Transverse colon (tissue), 4 donors: ENCODE results near the gene SNX30. TPM values are rescaled to one million over a fixed set of nuclear protein-coding genes. Genes with fewer than 3 reads are reported as not detected.

Source experiments
- DNase-seq: peaks from one replicate; pipeline ENCODE4 v3.0.0-alpha.2; 2019
- H3K27ac ChIP-seq, 4 donors: fragments of 200-600 bp; sonication (generic); 2 replicates each; pipeline ENCODE4 v1.5.1; 2016 to 2018; ENCODE audit warnings: inconsistent platforms in 4 of 4
- H3K27me3 ChIP-seq: fragments of 200-600 bp; sonication (generic); 2 replicates; pipeline ENCODE4 v1.5.1; 2017; ENCODE audit warnings: inconsistent platforms
- H3K36me3 ChIP-seq, 4 donors: fragments of 200-600 bp; sonication (generic); 2 replicates each; pipeline ENCODE4 v1.5.1; 2017 to 2019; ENCODE audit warnings: inconsistent platforms in 4 of 4
- H3K4me1 ChIP-seq, 4 donors: fragments of 200-600 bp; sonication (generic); 2 replicates each; pipeline ENCODE4 v1.5.1; 2017 to 2020; ENCODE audit warnings: inconsistent platforms in 4 of 4
- H3K4me3 ChIP-seq, 4 donors: fragments of 200-600 bp; sonication (generic); 1 replicate in 1 of 4; 2 replicates in 3 of 4; pipeline versions ENCODE4 v1.5.1 to v1.6.1; 2017 to 2019; ENCODE audit warnings: inconsistent platforms in 4 of 4
- H3K9me3 ChIP-seq, 2 donors: fragments of 200-600 bp; sonication (generic); 2 replicates each; pipeline ENCODE4 v1.5.1; 2017 to 2019; ENCODE audit warnings: inconsistent platforms in 2 of 2
- EP300 ChIP-seq: sonication (generic); formaldehyde crosslinking; IDR thresholded peaks from one replicate; pipeline ENCODE4 v1.6.1; 2017; ENCODE audit warnings: antibody characterized with exemption, low read depth
- POLR2A ChIP-seq: fragments of 450-650 bp; IDR thresholded peaks from one replicate; pipeline ENCODE4 v1.6.1; 2016; ENCODE audit warnings: antibody characterized with exemption, mild to moderate bottlenecking, moderate library complexity
- POLR2AphosphoS5 ChIP-seq, 3 donors: sonication (generic); formaldehyde crosslinking; IDR thresholded peaks; one replicate each; pipeline ENCODE4 v1.6.1; 2016; ENCODE audit warnings: antibody characterized with exemption in 3 of 3
- WGBS, 2 donors: methylation state at CpG; one replicate each; pipeline ENCODE4 v1.1.5; 2018; ENCODE audit warnings: low coverage in 1 of 2; 5-methylcytosine and 5-hydroxymethylcytosine counted together
- in situ Hi-C, 4 donors: fragments of 200-750 bp; cut with MboI; loops; one replicate each; pipeline versions ENCODE4 v1.15.0 to v1.15.1; 2017; ENCODE audit warnings: low sequenced_read_pairs in 3 of 4, low pct_ligation_motif_present in 1 of 4, low pct_unique_long_range_greater_than_20kb in 1 of 4
- intact Hi-C: fragments of 100-400 bp; cut with DNase I; formaldehyde crosslinking; loops from one replicate; pipeline ENCODE4 v1.15.1; 2023; ENCODE audit warnings: low total_unique reads
- total RNA-seq, 4 donors: library from RNA; depleted of rRNA; stranded (reverse); fragments of >200 nt; gene quantifications; one replicate each; pipeline ENCODE4 v1.1.0, GENCODE V29; 2016
- TF ChIP-seq, protein P1 (sequence below), 5 experiments: fragments of 200-600 bp in 3 of 5; fragments of 450-650 bp in 2 of 5; sonication (generic) in 3 of 5; IDR thresholded peaks; 1 replicate in 2 of 5; 2 replicates in 3 of 5; pipeline ENCODE4 v1.5.1; 2016 to 2017; ENCODE audit warnings: antibody characterized with exemption in 5 of 5, inconsistent platforms in 3 of 5, mild to moderate bottlenecking in 2 of 5, moderate library complexity in 1 of 5

SNX30 gene
- total RNA-seq, 4 donors from 2014 or later, result 15.7 to 46.4 (median 45.7) TPM

GRCh38 chr9:112822618-112823017 is 72.1 kb downstream of the SNX30 start:
- Histone ChIP-seq H3K9me3 (no peaks in the 10 kb centered on the region), H3K27me3 (no peaks in the 10 kb centered on the region), H3K36me3 (peaks cover 0 to 7% (median 2%) of the 10 kb centered on the region in 4 donors), H3K4me3 (no peak overlapping the region), H3K4me1 (peaks cover 0 to 6% (median 4%) of the 10 kb centered on the region in 4 donors), H3K27ac (no peak overlapping the region)
- DNase-seq, result no peak
- 74 to 76% methylated on average over 3 of the region's 3 CpGs for WGBS, 2 donors
- in situ Hi-C loops, result loop anchor here in 1 of 4 donors (25.0 kb wide), 1 partner anchor 735 kb away; no protein-coding TSS in a partner anchor
- intact Hi-C loops, result no loop called here
- no peak for TF ChIP-seq POLR2A
- TF ChIP-seq, protein P1, sequence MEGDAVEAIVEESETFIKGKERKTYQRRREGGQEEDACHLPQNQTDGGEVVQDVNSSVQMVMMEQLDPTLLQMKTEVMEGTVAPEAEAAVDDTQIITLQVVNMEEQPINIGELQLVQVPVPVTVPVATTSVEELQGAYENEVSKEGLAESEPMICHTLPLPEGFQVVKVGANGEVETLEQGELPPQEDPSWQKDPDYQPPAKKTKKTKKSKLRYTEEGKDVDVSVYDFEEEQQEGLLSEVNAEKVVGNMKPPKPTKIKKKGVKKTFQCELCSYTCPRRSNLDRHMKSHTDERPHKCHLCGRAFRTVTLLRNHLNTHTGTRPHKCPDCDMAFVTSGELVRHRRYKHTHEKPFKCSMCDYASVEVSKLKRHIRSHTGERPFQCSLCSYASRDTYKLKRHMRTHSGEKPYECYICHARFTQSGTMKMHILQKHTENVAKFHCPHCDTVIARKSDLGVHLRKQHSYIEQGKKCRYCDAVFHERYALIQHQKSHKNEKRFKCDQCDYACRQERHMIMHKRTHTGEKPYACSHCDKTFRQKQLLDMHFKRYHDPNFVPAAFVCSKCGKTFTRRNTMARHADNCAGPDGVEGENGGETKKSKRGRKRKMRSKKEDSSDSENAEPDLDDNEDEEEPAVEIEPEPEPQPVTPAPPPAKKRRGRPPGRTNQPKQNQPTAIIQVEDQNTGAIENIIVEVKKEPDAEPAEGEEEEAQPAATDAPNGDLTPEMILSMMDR (IDR thresholded peaks at IDR 0.05), result no peak
- no peak for TF ChIP-seq EP300
- TF ChIP-seq POLR2AphosphoS5 (IDR thresholded peaks at IDR 0.05), result no peak

- Histone ChIP-seq H3K27ac (no peak overlapping the region), H3K36me3 (peaks cover 0 to 7% (median 0%) of the 10 kb centered on the region in 4 donors), H3K4me3 (no peak overlapping the region), H3K9me3 (no peaks in the 10 kb centered on the region), H3K27me3 (no peaks in the 10 kb centered on the region), H3K4me1 (peaks cover 0 to 6% (median 4%) of the 10 kb centered on the region in 4 donors)
- in situ Hi-C loops, result loop anchor here in 1 of 4 donors (25.0 kb wide), 1 partner anchor 736 kb away; no protein-coding TSS in a partner anchor
- intact Hi-C loops, result no loop called here
- TF ChIP-seq POLR2AphosphoS5 (IDR thresholded peaks at IDR 0.05) (no peak), EP300 (no peak), POLR2A (no peak)
- TF ChIP-seq, protein P1 (IDR thresholded peaks at IDR 0.05), result no peak
- no peak for DNase-seq
- WGBS, 2 donors, result 42 to 66% methylated on average over 3 of the region's 3 CpGs
Measured at GRCh38 chr9:112823257-112823656, 72.7 kb downstream of the SNX30 start.

DNA sequence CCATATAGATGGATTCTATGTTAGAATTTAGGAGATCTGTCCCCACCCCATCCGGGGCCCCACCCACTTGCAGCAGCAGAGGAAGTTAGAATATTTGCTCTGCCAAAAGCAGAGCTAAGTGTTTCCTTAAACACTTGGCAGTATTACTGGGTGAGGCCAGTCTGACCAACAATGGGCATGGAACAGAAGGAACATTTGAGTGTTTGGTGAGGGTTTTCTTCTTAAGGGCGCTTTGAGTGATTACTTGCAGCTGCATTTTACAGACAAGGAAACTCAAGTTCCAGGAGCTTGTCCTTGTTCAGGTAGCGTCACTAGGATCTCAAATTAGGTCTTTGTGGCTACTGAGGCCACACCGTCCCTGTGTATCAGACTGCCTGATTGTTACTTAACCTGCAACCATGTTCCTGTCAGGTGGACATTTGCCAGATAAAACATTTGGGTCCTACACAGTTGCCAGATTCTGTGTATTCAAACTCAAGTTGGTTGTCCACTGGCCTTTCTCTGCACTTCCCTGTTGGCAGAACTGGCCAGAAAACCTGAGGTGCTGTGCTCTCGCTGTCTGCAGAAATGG is 80.8 kb downstream of the SNX30 start:
- Histone ChIP-seq H3K36me3 (no peaks in the 10 kb centered on the region), H3K4me1 (peaks cover 6 to 47% (median 35%) of the 10 kb centered on the region in 4 donors), H3K4me3 (peak overlapping the region in 1 of 4 donors; percentile 4), H3K9me3 (no peaks in the 10 kb centered on the region), H3K27me3 (no peaks in the 10 kb centered on the region), H3K27ac (peak overlapping the region; percentile 66 to 87 (median 76))
- TF ChIP-seq, protein P1 (IDR thresholded peaks at IDR 0.05), result no peak
- TF ChIP-seq POLR2AphosphoS5 (IDR thresholded peaks at IDR 0.05) (peak in 1 of 3 donors; percentile 42), EP300 (no peak), POLR2A (no peak)
- 53% methylated on average over 5 of the region's 5 CpGs; no CpG with 5 or more reads in 1 of the 2 donors for WGBS, 2 donors
- intact Hi-C loops, result no loop called here
- peak; percentile 78 for DNase-seq
- in situ Hi-C loops, result no loop called here

DNA sequence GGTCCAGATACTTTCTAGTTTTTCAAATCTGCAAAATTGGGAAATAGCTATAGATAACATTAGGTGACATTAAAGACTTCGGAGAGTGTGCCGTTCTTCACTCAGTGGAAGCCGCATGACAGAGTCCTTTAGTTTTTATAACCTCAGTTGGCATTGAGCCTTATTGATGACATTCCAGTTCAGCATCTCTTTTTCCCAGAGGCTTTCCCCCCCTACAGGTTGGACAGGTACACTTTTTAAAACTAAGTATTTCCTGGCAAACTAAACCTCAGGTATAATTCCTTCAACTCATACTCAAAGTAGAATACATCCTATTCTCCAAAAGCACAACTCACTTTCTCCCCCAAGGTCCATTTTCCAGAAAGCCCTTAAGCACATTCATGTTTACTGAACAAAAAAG is 81.4 kb downstream of the SNX30 start:
- intact Hi-C loops, result no loop called here
- H3K4me3 ChIP-seq, result peak overlapping the region in 1 of 4 donors; percentile 4
- no peaks in the 10 kb centered on the region for H3K27me3 ChIP-seq
- peak overlapping the region; percentile 66 to 87 (median 76) for H3K27ac ChIP-seq
- WGBS, 2 donors, result 46 to 64% methylated on average over 3 of the region's 3 CpGs
- no peaks in the 10 kb centered on the region for H3K36me3 ChIP-seq
- TF ChIP-seq EP300 (no peak), POLR2AphosphoS5 (IDR thresholded peaks at IDR 0.05) (no peak), POLR2A (no peak)
- TF ChIP-seq, protein P1 (IDR thresholded peaks at IDR 0.05), result no peak
- no peaks in the 10 kb centered on the region for H3K9me3 ChIP-seq
- no peak for DNase-seq
- in situ Hi-C loops, result no loop called here
- peaks cover 6 to 51% (median 40%) of the 10 kb centered on the region in 4 donors for H3K4me1 ChIP-seq
